ENCODE measurements around the gene CYP2W1. TPM values are rescaled to one million over a fixed set of nuclear protein-coding genes. Genes with fewer than 3 reads are reported as not detected.
A peak's percentile ranks its signal among the peaks of the same experiment; 100 is the strongest.

The CYP2W1 gene
- total RNA-seq, 2 experiments from 2014 or later = not detected

GRCh38 chr7:974172-974571 lies 8.8 kb upstream of the CYP2W1 start:
- peak overlapping the region; percentile 87 for H3K4me3 ChIP-seq (ENCODE audit: low read length)
- intact Hi-C loops (cut with DNase I, micrococcal nuclease) = loop anchor here in 1 of 2 experiments (1.0 to 5.0 kb wide), 3 partner anchors 51 to 187 kb away; partner anchors contain the start of gene ZFAND2A
- no peak for TF ChIP-seq CTCF (IDR thresholded peaks at IDR 0.05)
- CTCF ChIA-PET = interaction anchor here (1.0 to 5.4 kb wide), 6 partner anchors 8 to 92 kb away, joined by 3 to 57 read pairs (median 8); partner anchors contain the start of gene GPR146
- H3K36me3 ChIP-seq (ENCODE audit: insufficient read depth, low read length) = peaks cover 36% of the 10 kb centered on the region
- Mint-ChIP-seq H3K4me1 (ENCODE audit: low read depth) (peaks cover 17% of the 10 kb centered on the region), H3K36me3 (ENCODE audit: low read depth) (peaks cover 39% of the 10 kb centered on the region), H3K27me3 (no peaks in the 10 kb centered on the region), H3K9me3 (no peaks in the 10 kb centered on the region), H3K27ac (peak overlapping the region; percentile 94), H3K4me3 (peak overlapping the region; percentile 91)
- ATAC-seq (ENCODE audit: poor library complexity) (no peak), DNase-seq (no peak)
- H3K4me1 ChIP-seq (ENCODE audit: insufficient read depth, low read length) = peaks cover 28% of the 10 kb centered on the region
- POLR2A ChIA-PET = interaction anchor here (0.7 to 3.5 kb wide), 10 partner anchors 9 to 612 kb away, joined by 3 to 79 read pairs (median 8); partner anchors contain the start of gene GET4
- peaks cover 0 to 6% of the 10 kb centered on the region in 2 experiments for H3K9me3 ChIP-seq (ENCODE audit: control insufficient read depth in 1 of 2, insufficient read depth in 1 of 2, low read length in 2 of 2)
- no peak overlapping the region for H3K27ac ChIP-seq (ENCODE audit: low read depth in 1 of 2, low read length in 2 of 2)
- no peaks in the 10 kb centered on the region for H3K27me3 ChIP-seq (ENCODE audit: control insufficient read depth in 1 of 2, insufficient read depth in 2 of 2, low read length in 2 of 2)

GRCh38 chr7:974820-975681 lies 7.9 kb upstream of the CYP2W1 start, which contains the start of gene COX19:
Gene COX19 (minus strand): TSS chr7:975549. CDS start chr7:975509, 40 bp downstream.
- Histone ChIP-seq H3K4me1 (ENCODE audit: insufficient read depth, low read length) (peaks cover 26% of the 10 kb centered on the region), H3K27me3 (ENCODE audit: control insufficient read depth in 1 of 2, insufficient read depth in 2 of 2, low read length in 2 of 2) (no peaks in the 10 kb centered on the region), H3K36me3 (ENCODE audit: insufficient read depth, low read length) (peaks cover 28% of the 10 kb centered on the region), H3K27ac (ENCODE audit: low read depth in 1 of 2, low read length in 2 of 2) (peak within 1 kb of the TSS; percentile 95 to 97), H3K9me3 (ENCODE audit: control insufficient read depth in 1 of 2, insufficient read depth in 1 of 2, low read length in 2 of 2) (peaks cover 0 to 6% of the 10 kb centered on the region in 2 experiments), H3K4me3 (ENCODE audit: low read length) (peak within 1 kb of the TSS; percentile 87)
- intact Hi-C loops (cut with DNase I, micrococcal nuclease) = loop anchor here (1.0 to 5.0 kb wide), 6 partner anchors 52 to 186 kb away; partner anchors contain the start of gene ZFAND2A (in 1 of the 2)
- CTCF ChIA-PET = interaction anchor here (1.0 to 5.4 kb wide), 7 partner anchors 9 to 91 kb away, joined by 3 to 57 read pairs (median 8); partner anchors contain the start of gene GPR146
- Mint-ChIP-seq H3K4me1 (ENCODE audit: low read depth) (peaks cover 17% of the 10 kb centered on the region), H3K9me3 (no peaks in the 10 kb centered on the region), H3K36me3 (ENCODE audit: low read depth) (peaks cover 30% of the 10 kb centered on the region), H3K27ac (peak within 1 kb of the TSS; percentile 94), H3K27me3 (no peaks in the 10 kb centered on the region), H3K4me3 (peak within 1 kb of the TSS; percentile 91)
- ATAC-seq (ENCODE audit: poor library complexity) = peak; percentile 89
- POLR2A ChIA-PET = interaction anchor here (0.6 to 3.5 kb wide), 24 partner anchors 10 to 611 kb away, joined by 3 to 79 read pairs (median 5); partner anchors contain the start of genes DNAAF5, GET4, GPR146 and ZFAND2A
- peak; percentile 85 to 95 (median 88) for DNase-seq
- no peak for TF ChIP-seq CTCF (IDR thresholded peaks at IDR 0.05)

GRCh38 chr7:975702-976473 lies 7.1 kb upstream of the CYP2W1 start:
- no peaks in the 10 kb centered on the region for H3K9me3 Mint-ChIP-seq
- TF ChIP-seq CTCF (IDR thresholded peaks at IDR 0.05) = no peak
- peak overlapping the region in 1 of 2 donors; percentile 97 for H3K27ac ChIP-seq (ENCODE audit: low read depth in 1 of 2, low read length in 2 of 2)
- H3K4me1 ChIP-seq (ENCODE audit: insufficient read depth, low read length) = peaks cover 24% of the 10 kb centered on the region
- ChIA-PET POLR2A (interaction anchor here (0.8 to 3.5 kb wide), 20 partner anchors 11 to 612 kb away, joined by 3 to 79 read pairs (median 6); partner anchors contain the start of genes DNAAF5, GET4, GPR146 and ZFAND2A), CTCF (interaction anchor here (1.1 to 5.4 kb wide), 4 partner anchors 17 to 90 kb away, joined by 3 to 57 read pairs (median 6); no protein-coding TSS in a partner anchor)
- H3K27me3 Mint-ChIP-seq = no peaks in the 10 kb centered on the region
- ATAC-seq (ENCODE audit: poor library complexity) = no peak
- no peak for DNase-seq
- H3K27ac Mint-ChIP-seq = peak overlapping the region; percentile 94
- intact Hi-C loops (cut with DNase I, micrococcal nuclease) = loop anchor here (1.0 to 5.0 kb wide), 5 partner anchors 53 to 185 kb away; partner anchors contain the start of gene ZFAND2A (in 1 of the 2)
- peaks cover 0 to 6% of the 10 kb centered on the region in 2 experiments for H3K9me3 ChIP-seq (ENCODE audit: control insufficient read depth in 1 of 2, insufficient read depth in 1 of 2, low read length in 2 of 2)
- H3K4me3 Mint-ChIP-seq = peak overlapping the region; percentile 91
- peak overlapping the region; percentile 87 for H3K4me3 ChIP-seq (ENCODE audit: low read length)
- H3K36me3 Mint-ChIP-seq (ENCODE audit: low read depth) = peaks cover 25% of the 10 kb centered on the region
- no peaks in the 10 kb centered on the region for H3K27me3 ChIP-seq (ENCODE audit: control insufficient read depth in 1 of 2, insufficient read depth in 2 of 2, low read length in 2 of 2)
- H3K4me1 Mint-ChIP-seq (ENCODE audit: low read depth) = peaks cover 15% of the 10 kb centered on the region
- peaks cover 22% of the 10 kb centered on the region for H3K36me3 ChIP-seq (ENCODE audit: insufficient read depth, low read length)

Data from CD4-positive, alpha-beta T cell (primary cell).